Activated B cell treated with CpG ODN at 0.5 μM for 24 hours (primary cell): ENCODE measurements around the gene INS. TPM values are rescaled to one million over a fixed set of nuclear protein-coding genes. Genes with fewer than 3 reads are reported as not detected.

ENCODE experiments used
- ATAC-seq: fragments of 200-7000 bp; cut with Tn5 transposase; one replicate; pipeline ENCODE4 v1.10.0; 2021; ENCODE audit warnings: low read depth, mild to moderate bottlenecking, moderate library complexity
- CTCF ChIA-PET: fragments of 350-600 bp; sonication (Branson Sonifier 250); formaldehyde crosslinking; loops from one replicate; lab custom pipeline; 2021; ENCODE audit warnings: antibody characterized with exemption; lab: Charles Lee
- POLR2A ChIA-PET: fragments of 350-600 bp; sonication (Branson Sonifier 250); formaldehyde crosslinking; loops from one replicate; lab custom pipeline; 2021; ENCODE audit warnings: antibody characterized with exemption; lab: Charles Lee
- DNase-seq: peaks from one replicate; pipeline ENCODE4 v3.0.0; 2022
- H3K27ac Mint-ChIP-seq: one replicate; pipeline ENCODE4 v1.8.0; 2020; ENCODE audit warnings: mixed read lengths
- H3K27me3 Mint-ChIP-seq: one replicate; pipeline ENCODE4 v1.8.0; 2021; ENCODE audit warnings: mixed read lengths
- H3K36me3 Mint-ChIP-seq: one replicate; pipeline ENCODE4 v1.8.0; 2021; ENCODE audit warnings: low read depth, mixed read lengths
- H3K4me1 Mint-ChIP-seq: one replicate; pipeline ENCODE4 v1.8.0; 2021; ENCODE audit warnings: mixed read lengths
- H3K4me3 Mint-ChIP-seq: one replicate; pipeline ENCODE4 v1.8.0; 2020; ENCODE audit warnings: mild to moderate bottlenecking, mixed read lengths
- H3K9me3 Mint-ChIP-seq: one replicate; pipeline ENCODE4 v1.8.0; 2020; ENCODE audit warnings: mixed read lengths
- intact Hi-C: fragments of 100-400 bp; cut with micrococcal nuclease; formaldehyde crosslinking; loops from one replicate; pipeline ENCODE4 v1.15.1; 2024
- total RNA-seq: library from RNA; stranded (reverse); gene quantifications from 2 replicates; pipeline ENCODE4 v1.2.3, GENCODE V29; 2022
- TF ChIP-seq, protein P1 (sequence below): fragments of 200-600 bp; IDR thresholded peaks from one replicate; pipeline ENCODE4 v1.8.0; 2022; ENCODE audit warnings: antibody characterized with exemption, mild to moderate bottlenecking

Gene INS
- total RNA-seq, 1 donor from 2014 or later, result not detected

DNA sequence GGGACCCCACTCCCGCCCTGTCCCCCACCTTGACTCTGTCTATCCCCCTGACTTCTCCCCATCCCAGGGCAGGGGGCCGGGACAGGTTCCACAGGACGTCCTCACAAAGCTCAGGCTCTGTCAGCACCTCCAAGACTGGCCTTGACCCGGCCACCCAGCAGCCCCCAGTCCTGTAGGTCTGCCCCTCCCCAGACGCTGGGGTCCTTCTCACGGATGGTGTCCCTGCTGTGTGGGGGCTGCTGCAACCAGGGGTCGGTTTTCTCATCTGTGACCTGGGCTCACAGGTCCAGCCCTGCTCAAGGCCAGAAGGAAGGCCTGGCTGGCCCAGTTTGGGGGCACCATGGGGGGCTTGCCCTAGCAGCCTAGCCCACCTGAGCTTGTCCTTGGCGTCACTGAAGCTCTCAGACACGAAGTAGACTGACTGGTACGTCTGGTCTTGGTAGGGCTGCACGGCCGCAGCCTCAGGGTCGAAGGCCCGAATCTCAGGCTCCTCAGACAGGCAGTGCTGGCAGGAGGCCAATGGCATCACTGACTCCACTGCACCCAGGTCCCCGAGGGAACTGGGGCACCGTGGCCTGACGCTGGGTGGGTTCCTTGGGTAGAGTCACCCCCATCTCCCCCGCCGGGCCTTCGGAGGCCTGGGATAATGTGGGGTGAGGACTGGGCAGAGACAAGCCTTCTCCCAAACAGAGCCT, 4.0 kb upstream of the INS start:
- ATAC-seq (no peak), DNase-seq (no peak)
- Mint-ChIP-seq H3K4me1 (no peaks in the 10 kb centered on the region), H3K4me3 (no peak overlapping the region), H3K36me3 (no peaks in the 10 kb centered on the region), H3K27ac (no peak overlapping the region), H3K27me3 (peaks cover 9% of the 10 kb centered on the region), H3K9me3 (no peaks in the 10 kb centered on the region)
- intact Hi-C loops, result no loop called here
- ChIA-PET CTCF (interaction anchor here (1.0 to 2.0 kb wide), 3 partner anchors 13 to 256 kb away, joined by 3 to 8 read pairs (median 4); no protein-coding TSS in a partner anchor), POLR2A (no interaction called here)
- TF ChIP-seq, protein P1, sequence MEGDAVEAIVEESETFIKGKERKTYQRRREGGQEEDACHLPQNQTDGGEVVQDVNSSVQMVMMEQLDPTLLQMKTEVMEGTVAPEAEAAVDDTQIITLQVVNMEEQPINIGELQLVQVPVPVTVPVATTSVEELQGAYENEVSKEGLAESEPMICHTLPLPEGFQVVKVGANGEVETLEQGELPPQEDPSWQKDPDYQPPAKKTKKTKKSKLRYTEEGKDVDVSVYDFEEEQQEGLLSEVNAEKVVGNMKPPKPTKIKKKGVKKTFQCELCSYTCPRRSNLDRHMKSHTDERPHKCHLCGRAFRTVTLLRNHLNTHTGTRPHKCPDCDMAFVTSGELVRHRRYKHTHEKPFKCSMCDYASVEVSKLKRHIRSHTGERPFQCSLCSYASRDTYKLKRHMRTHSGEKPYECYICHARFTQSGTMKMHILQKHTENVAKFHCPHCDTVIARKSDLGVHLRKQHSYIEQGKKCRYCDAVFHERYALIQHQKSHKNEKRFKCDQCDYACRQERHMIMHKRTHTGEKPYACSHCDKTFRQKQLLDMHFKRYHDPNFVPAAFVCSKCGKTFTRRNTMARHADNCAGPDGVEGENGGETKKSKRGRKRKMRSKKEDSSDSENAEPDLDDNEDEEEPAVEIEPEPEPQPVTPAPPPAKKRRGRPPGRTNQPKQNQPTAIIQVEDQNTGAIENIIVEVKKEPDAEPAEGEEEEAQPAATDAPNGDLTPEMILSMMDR, result no peak

DNA sequence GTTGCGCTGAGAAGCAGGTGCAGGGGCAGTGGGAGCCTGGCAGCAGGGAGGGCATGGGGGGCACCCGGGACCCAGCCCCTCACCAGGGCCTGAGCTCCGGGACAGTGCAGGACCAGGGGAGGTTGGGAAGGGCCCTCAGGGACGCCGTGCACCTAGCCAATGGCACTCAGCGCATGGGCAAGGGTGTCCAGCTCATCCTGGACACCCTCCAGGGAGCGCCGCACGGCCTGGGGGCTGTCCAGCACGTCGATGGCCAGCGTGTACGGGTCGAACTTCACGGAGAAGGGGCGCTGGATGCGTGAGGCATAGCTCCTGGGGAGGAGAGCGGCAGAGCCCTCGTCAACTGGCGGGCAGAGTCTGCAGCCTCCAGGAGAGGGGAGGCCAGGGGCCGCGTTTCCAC, 3.1 kb upstream of the INS start:
- no peaks in the 10 kb centered on the region for H3K4me1 Mint-ChIP-seq
- no peak overlapping the region for H3K4me3 Mint-ChIP-seq
- ChIA-PET POLR2A (no interaction called here), CTCF (interaction anchor here (1.4 kb wide), 1 partner anchor 12 kb away, joined by 4 read pairs; no protein-coding TSS in a partner anchor)
- no peak overlapping the region for H3K27ac Mint-ChIP-seq
- H3K9me3 Mint-ChIP-seq, result no peaks in the 10 kb centered on the region
- no peaks in the 10 kb centered on the region for H3K36me3 Mint-ChIP-seq
- peaks cover 9% of the 10 kb centered on the region for H3K27me3 Mint-ChIP-seq
- ATAC-seq (no peak), DNase-seq (no peak)
- intact Hi-C loops, result no loop called here
- TF ChIP-seq, protein P1, result no peak

DNA sequence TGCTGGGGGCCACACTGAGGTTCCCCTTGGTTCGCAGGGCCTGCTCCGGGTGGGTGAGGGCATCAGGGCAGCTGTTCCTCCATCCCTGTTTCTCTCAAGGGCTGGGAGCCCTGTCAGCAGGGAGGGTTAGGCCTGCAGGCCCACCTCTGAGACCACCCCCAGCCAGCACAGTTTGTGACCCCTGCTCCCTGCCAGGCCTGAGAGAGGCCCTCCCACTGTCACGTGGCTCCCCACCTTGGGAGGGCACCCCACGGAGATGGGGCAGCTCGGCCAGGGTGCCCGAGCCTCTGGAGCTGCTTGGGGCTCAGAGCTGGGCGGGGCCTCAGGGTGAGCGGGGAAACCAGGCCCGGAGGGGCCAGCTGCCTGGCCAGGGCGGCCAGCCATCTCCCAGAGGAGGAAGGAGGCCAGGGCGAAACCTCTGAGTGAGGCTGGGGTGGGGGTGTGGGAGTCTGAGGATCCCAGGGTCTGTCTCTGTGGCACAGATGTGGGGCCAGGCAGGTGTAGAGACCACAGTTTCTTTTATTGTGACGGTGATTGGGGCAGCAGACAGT, 2.5 kb upstream of the INS start:
- intact Hi-C loops, result no loop called here
- ChIA-PET POLR2A (no interaction called here), CTCF (interaction anchor here (1.4 kb wide), 1 partner anchor 11 kb away, joined by 4 read pairs; no protein-coding TSS in a partner anchor)
- ATAC-seq, result no peak
- H3K4me3 Mint-ChIP-seq, result no peak overlapping the region
- TF ChIP-seq, protein P1, result no peak
- no peaks in the 10 kb centered on the region for H3K9me3 Mint-ChIP-seq
- peaks cover 9% of the 10 kb centered on the region for H3K27me3 Mint-ChIP-seq
- DNase-seq, result no peak
- no peak overlapping the region for H3K27ac Mint-ChIP-seq
- H3K36me3 Mint-ChIP-seq, result no peaks in the 10 kb centered on the region
- no peaks in the 10 kb centered on the region for H3K4me1 Mint-ChIP-seq

DNA sequence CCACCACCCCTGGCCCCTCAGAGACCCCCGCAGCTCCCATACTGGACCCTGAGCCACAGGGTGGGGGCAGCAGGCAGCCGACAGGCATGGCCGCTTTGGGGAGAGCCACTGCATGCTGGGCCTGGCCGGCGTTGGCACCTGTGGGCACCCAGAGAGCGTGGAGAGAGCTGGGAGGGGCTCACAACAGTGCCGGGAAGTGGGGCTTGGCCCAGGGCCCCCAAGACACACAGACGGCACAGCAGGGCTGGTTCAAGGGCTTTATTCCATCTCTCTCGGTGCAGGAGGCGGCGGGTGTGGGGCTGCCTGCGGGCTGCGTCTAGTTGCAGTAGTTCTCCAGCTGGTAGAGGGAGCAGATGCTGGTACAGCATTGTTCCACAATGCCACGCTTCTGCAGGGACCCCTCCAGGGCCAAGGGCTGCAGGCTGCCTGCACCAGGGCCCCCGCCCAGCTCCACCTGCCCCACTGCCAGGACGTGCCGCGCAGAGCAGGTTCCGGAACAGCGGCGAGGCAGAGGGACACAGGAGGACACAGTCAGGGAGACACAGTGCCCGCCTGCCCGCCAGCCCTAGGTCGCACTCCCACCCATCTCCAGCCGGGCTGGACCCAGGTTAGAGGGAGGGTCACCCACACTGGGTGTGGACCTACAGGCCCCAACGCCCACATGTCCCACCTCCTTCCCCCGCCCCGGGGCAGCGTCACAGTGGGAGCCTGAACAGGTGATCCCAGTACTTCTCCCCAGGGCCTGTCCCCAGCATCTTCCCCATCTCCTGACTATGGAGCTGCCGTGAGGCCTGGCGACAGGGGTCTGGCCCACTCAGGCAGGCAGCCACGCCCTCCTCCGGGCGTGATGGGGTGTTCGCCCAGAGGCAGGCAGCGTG, 1.2 kb downstream of the INS start:
- ChIA-PET POLR2A (no interaction called here), CTCF (no interaction called here)
- DNase-seq (no peak), ATAC-seq (no peak)
- Mint-ChIP-seq H3K4me1 (no peaks in the 10 kb centered on the region), H3K36me3 (no peaks in the 10 kb centered on the region), H3K27ac (no peak overlapping the region), H3K4me3 (no peak overlapping the region), H3K9me3 (no peaks in the 10 kb centered on the region), H3K27me3 (peaks cover 3% of the 10 kb centered on the region)
- TF ChIP-seq, protein P1, result no peak
- intact Hi-C loops, result no loop called here

DNA sequence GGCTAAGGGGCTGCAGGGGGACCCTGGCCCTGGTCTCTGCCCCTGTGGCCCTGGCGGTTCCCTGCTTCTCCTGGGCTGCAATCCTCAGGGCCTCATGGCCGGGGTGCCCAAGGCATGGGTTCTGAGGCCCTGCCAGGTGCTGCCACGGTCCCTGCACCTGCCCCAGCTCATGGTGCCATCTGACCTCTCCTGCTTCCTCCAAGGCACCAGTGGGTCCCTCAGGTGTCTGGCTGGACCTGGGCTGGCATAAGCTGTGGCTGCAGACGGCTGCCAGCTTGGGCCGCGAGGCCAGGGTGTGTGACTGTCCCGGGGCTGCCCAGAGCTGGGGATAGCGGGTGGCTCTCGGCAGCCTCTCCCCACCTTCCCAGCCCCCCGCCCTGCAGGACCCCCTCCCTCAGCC, 2.0 kb downstream of the INS start:
- H3K4me3 Mint-ChIP-seq, result no peak overlapping the region
- H3K36me3 Mint-ChIP-seq, result no peaks in the 10 kb centered on the region
- DNase-seq (no peak), ATAC-seq (no peak)
- no peaks in the 10 kb centered on the region for H3K9me3 Mint-ChIP-seq
- TF ChIP-seq, protein P1, result no peak
- CTCF ChIA-PET, result no interaction called here
- POLR2A ChIA-PET, result no interaction called here
- intact Hi-C loops, result no loop called here
- H3K4me1 Mint-ChIP-seq, result no peaks in the 10 kb centered on the region
- H3K27ac Mint-ChIP-seq, result no peak overlapping the region
- H3K27me3 Mint-ChIP-seq, result peaks cover 3% of the 10 kb centered on the region
